ENCODE results near the gene SDF2L1. TPM values are rescaled to one million over a fixed set of nuclear protein-coding genes. Genes with fewer than 3 reads are reported as not detected.
"Not testable (repeated sequence)": the region's sequence is repeated elsewhere in the genome, so short reads cannot be mapped to it uniquely, and the experiment has no call there.

Gene SDF2L1
- total RNA-seq, 3 donors from 2014 or later: 23.1 to 50.1 (median 26.6) TPM

- no peaks in the 10 kb centered on the region for H3K36me3 ChIP-seq
- no peak for DNase-seq (ENCODE audit: low spot score in 2 of 2)
- intact Hi-C loops (cut with DNase I; ENCODE audit: low total_unique reads): no loop called here
- peaks cover 0 to 4% of the 10 kb centered on the region in 2 donors for H3K4me1 ChIP-seq
- H3K27ac ChIP-seq: peak overlapping the region; percentile 61 to 62
- H3K9me3 ChIP-seq: no peaks in the 10 kb centered on the region
- TF ChIP-seq CTCF (IDR thresholded peaks at IDR 0.05) (peak; percentile 7 to 23 (median 20)), POLR2AphosphoS5 (IDR thresholded peaks at IDR 0.05) (no peak), POLR2A (IDR thresholded peaks at IDR 0.05) (no peak)
- peak overlapping the region; percentile 55 to 82 (median 78) for H3K4me3 ChIP-seq
- H3K27me3 ChIP-seq: no peaks in the 10 kb centered on the region
Measured at GRCh38 chr22:21642584-21643448, 714 bp downstream of the SDF2L1 start.

- intact Hi-C loops (cut with DNase I; ENCODE audit: low total_unique reads): no loop called here
- H3K27me3 ChIP-seq: no peaks in the 10 kb centered on the region
- H3K27ac ChIP-seq: no peak overlapping the region
- no peak for DNase-seq (ENCODE audit: low spot score in 2 of 2)
- H3K4me3 ChIP-seq: peak overlapping the region in 1 of 3 donors; percentile 78
- H3K9me3 ChIP-seq: no peaks in the 10 kb centered on the region
- H3K4me1 ChIP-seq: peaks cover 0 to 4% of the 10 kb centered on the region in 2 donors
- TF ChIP-seq CTCF (IDR thresholded peaks at IDR 0.05): no peak
- TF ChIP-seq POLR2AphosphoS5 (IDR thresholded peaks at IDR 0.05): no peak
- TF ChIP-seq POLR2A (IDR thresholded peaks at IDR 0.05): no peak
- no peaks in the 10 kb centered on the region for H3K36me3 ChIP-seq
Measured at GRCh38 chr22:21643533-21644357, 1.6 kb downstream of the SDF2L1 start.

GRCh38 chr22:21645513-21645912, 3.4 kb downstream of the SDF2L1 start:
- DNase-seq (ENCODE audit: low spot score in 2 of 2); H3K27ac ChIP-seq; H3K4me1 ChIP-seq; intact Hi-C loops (cut with DNase I; ENCODE audit: low total_unique reads); H3K27me3 ChIP-seq; H3K4me3 ChIP-seq; H3K36me3 ChIP-seq; H3K9me3 ChIP-seq: not testable (repeated sequence)

GRCh38 chr22:21646608-21647590, 4.8 kb downstream of the SDF2L1 start:
- Histone ChIP-seq H3K27ac (no peak overlapping the region), H3K4me3 (no peak overlapping the region), H3K36me3 (no peaks in the 10 kb centered on the region), H3K27me3 (no peaks in the 10 kb centered on the region), H3K4me1 (peaks cover 0 to 11% of the 10 kb centered on the region in 2 donors), H3K9me3 (no peaks in the 10 kb centered on the region)
- intact Hi-C loops (cut with DNase I; ENCODE audit: low total_unique reads): no loop called here
- TF ChIP-seq CTCF (IDR thresholded peaks at IDR 0.05): peak; percentile 56 to 87 (median 87)
- TF ChIP-seq POLR2AphosphoS5 (IDR thresholded peaks at IDR 0.05): no peak
- peak; percentile 69 to 73 for DNase-seq (ENCODE audit: low spot score in 2 of 2)

GRCh38 chr22:21650280-21650679, 8.2 kb downstream of the SDF2L1 start:
- no peak for TF ChIP-seq CTCF (IDR thresholded peaks at IDR 0.05)
- no peak for TF ChIP-seq POLR2A (IDR thresholded peaks at IDR 0.05)
- TF ChIP-seq POLR2AphosphoS5 (IDR thresholded peaks at IDR 0.05): no peak
- intact Hi-C loops (cut with DNase I; ENCODE audit: low total_unique reads): no loop called here

More at GRCh38 chr22:21650280-21650679, 8.2 kb downstream of the SDF2L1 start:
- DNase-seq (ENCODE audit: low spot score in 2 of 2): no peak
- no peaks in the 10 kb centered on the region for H3K9me3 ChIP-seq
- no peak overlapping the region for H3K4me3 ChIP-seq
- no peak overlapping the region for H3K27ac ChIP-seq
- no peaks in the 10 kb centered on the region for H3K27me3 ChIP-seq
- no peaks in the 10 kb centered on the region for H3K36me3 ChIP-seq
- H3K4me1 ChIP-seq: peaks cover 0 to 7% of the 10 kb centered on the region in 2 donors
